IPS-NIHi7 (cell line): ENCODE data around the gene UFL1.

Source experiments
- DNase-seq: peaks from one replicate; pipeline ENCODE4 v3.0.0; 2012; ENCODE audit warnings: mixed read lengths; ENCODE audit errors: extremely low spot score

The UFL1 gene

GRCh38 chr6:96571551-96571950 is 49.9 kb downstream of the UFL1 start:
- no peak for DNase-seq

- DNase-seq, result no peak
Observed at GRCh38 chr6:96575359-96575758, 53.8 kb downstream of the UFL1 start.

- DNase-seq, result no peak
Observed at GRCh38 chr6:96576221-96576620, 54.6 kb downstream of the UFL1 start.

- no peak for DNase-seq
Observed at GRCh38 chr6:96582021-96582420, 60.4 kb downstream of the UFL1 start.

GRCh38 chr6:96582436-96582835 is 60.8 kb downstream of the UFL1 start:
- no peak for DNase-seq

- DNase-seq, result no peak
Observed at GRCh38 chr6:96604420-96604819, 82.8 kb downstream of the UFL1 start.
